Kidney (tissue), 14 donors: ENCODE results near the gene CFAP58. TPM values are rescaled to one million over a fixed set of nuclear protein-coding genes. Genes with fewer than 3 reads are reported as not detected.

Experiments used
- DNase-seq, 5 donors: peaks; one replicate each; pipeline ENCODE4 v3.0.0-alpha.2; 2013 to 2020
- FAIRE-seq: peaks from 2 replicates; lab custom pipeline; 2012; peaks lifted over from hg19 to GRCh38; lab: Jason Lieb, UNC
- H3K27ac ChIP-seq, 2 donors: one replicate each; pipeline ENCODE4 v1.7.0; 2013; ENCODE audit warnings: low read depth in 2 of 2, low read length in 2 of 2, inconsistent platforms in 1 of 2
- H3K27me3 ChIP-seq: one replicate; pipeline ENCODE4 v1.7.1; 2013; ENCODE audit warnings: low read length, inconsistent platforms; ENCODE audit not compliant: control insufficient read depth, insufficient read depth
- H3K36me3 ChIP-seq, 3 donors: one replicate each; pipeline versions ENCODE4 v1.7.0 to v1.7.1; 2013; ENCODE audit warnings: low read length in 3 of 3, control low read depth in 1 of 3, inconsistent platforms in 1 of 3; ENCODE audit not compliant: insufficient read depth in 3 of 3, control insufficient read depth in 2 of 3
- H3K4me1 ChIP-seq, 3 donors: one replicate each; pipeline versions ENCODE4 v1.7.0 to v1.7.1; 2013; ENCODE audit warnings: low read length in 3 of 3, inconsistent platforms in 1 of 3, low read depth in 1 of 3; ENCODE audit not compliant: control insufficient read depth in 2 of 3, insufficient read depth in 2 of 3
- H3K4me3 ChIP-seq, 3 donors: one replicate each; pipeline versions ENCODE4 v1.7.0 to v1.8.1; 2013; ENCODE audit warnings: low read length in 3 of 3, control low read depth in 1 of 3, inconsistent platforms in 1 of 3
- H3K9ac ChIP-seq, 3 donors: one replicate each; pipeline versions ENCODE4 v1.7.0 to v1.7.1; 2013; ENCODE audit warnings: low read length in 3 of 3, control low read depth in 1 of 3, inconsistent platforms in 1 of 3
- H3K9me3 ChIP-seq, 3 donors: one replicate each; pipeline versions ENCODE4 v1.7.0 to v1.7.1; 2013; ENCODE audit warnings: low read length in 3 of 3, control low read depth in 1 of 3, inconsistent platforms in 1 of 3; ENCODE audit not compliant: control insufficient read depth in 2 of 3, insufficient read depth in 1 of 3
- CTCF ChIP-seq: IDR thresholded peaks from 3 replicates; pipeline ENCODE4 v1.5.1; 2012; ENCODE audit warnings: mild to moderate bottlenecking, moderate library complexity, borderline replicate concordance; ENCODE audit not compliant: insufficient read depth; ENCODE audit errors: extremely low read depth
- intact Hi-C: fragments of 100-400 bp; cut with DNase I; formaldehyde crosslinking; loops from one replicate; pipeline ENCODE4 v1.11.1; 2022
- polyA plus RNA-seq: library from polyadenylated mRNA; stranded (reverse); fragments of 350-450 nt; fragmentation: Illumina TruSeq; extraction: RNeasy Lipid Tissue Mini Kit (QIAGEN cat#74804); gene quantifications from one replicate; pipeline ENCODE4 v1.2.3, GENCODE V29; 2014; ENCODE audit warnings: low read depth, low replicate concordance; ENCODE audit not compliant: insufficient read depth
- total RNA-seq: library from RNA; stranded (reverse); fragmentation: NEBNext Ultra II Directional; extraction: Animal tissue kit (Norgen Biotek cat#: 25700); gene quantifications from one replicate; pipeline ENCODE4 v1.2.1, GENCODE V29; 2021
- donor health status: control.
- donor health status: control.
- donor health status: control.
- donor health status: control.
- donor health status: control.
- donor health status: DM: yes; HTN: yes; CAD: no.
- donor health status: Normal renal cell carcinoma (clear cell type).

CFAP58 gene
- total and polyA plus RNA-seq, 2 donors from 2014 or later: 0.19 to 0.35 TPM

GRCh38 chr10:104351919-104352318, 1.7 kb upstream of the CFAP58 start:
- FAIRE-seq (no peak), DNase-seq (no peak)
- Histone ChIP-seq H3K9me3 (no peaks in the 10 kb centered on the region), H3K27ac (no peak overlapping the region), H3K4me3 (no peak overlapping the region), H3K27me3 (no peaks in the 10 kb centered on the region), H3K4me1 (peaks cover 0 to 11% (median 0%) of the 10 kb centered on the region in 3 donors), H3K36me3 (no peaks in the 10 kb centered on the region), H3K9ac (no peak overlapping the region)
- TF ChIP-seq CTCF: no peak
- intact Hi-C loops: loop anchor here (5.0 kb wide), 1 partner anchor 60 kb away; no protein-coding TSS in a partner anchor

DNA sequence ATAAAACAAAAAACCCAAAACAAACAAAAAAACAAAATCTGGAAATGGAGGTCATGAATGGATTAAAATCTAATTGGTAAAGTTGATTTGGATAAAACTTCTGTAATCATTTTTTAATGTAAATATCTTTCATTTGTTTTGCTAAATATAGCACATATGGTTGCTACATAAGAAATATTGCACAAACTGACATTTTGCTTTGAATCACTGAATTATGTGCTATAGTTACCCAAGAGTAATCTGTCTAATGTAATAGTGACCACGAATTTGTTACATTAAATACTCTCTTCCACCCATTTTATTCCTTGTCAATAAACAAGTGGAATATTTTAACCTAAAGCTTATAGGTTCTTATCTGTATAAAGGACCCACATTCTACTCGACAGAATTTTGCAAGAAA, 6.2 kb downstream of the CFAP58 start:
- TF ChIP-seq CTCF: no peak
- FAIRE-seq (no peak), DNase-seq (no peak)
- Histone ChIP-seq H3K9me3 (no peaks in the 10 kb centered on the region), H3K27me3 (no peaks in the 10 kb centered on the region), H3K27ac (no peak overlapping the region), H3K36me3 (no peaks in the 10 kb centered on the region), H3K4me1 (no peaks in the 10 kb centered on the region), H3K9ac (no peak overlapping the region), H3K4me3 (no peak overlapping the region)
- intact Hi-C loops: no loop called here

- no peaks in the 10 kb centered on the region for H3K36me3 ChIP-seq
- peaks cover 0 to 8% (median 0%) of the 10 kb centered on the region in 3 donors for H3K9me3 ChIP-seq
- TF ChIP-seq CTCF: no peak
- no peak overlapping the region for H3K27ac ChIP-seq
- no peak overlapping the region for H3K4me3 ChIP-seq
- FAIRE-seq: no peak
- no peak overlapping the region for H3K9ac ChIP-seq
- intact Hi-C loops: no loop called here
- H3K4me1 ChIP-seq: no peaks in the 10 kb centered on the region
- no peak for DNase-seq
- H3K27me3 ChIP-seq: no peaks in the 10 kb centered on the region
Observed at GRCh38 chr10:104367904-104368303, 14.3 kb downstream of the CFAP58 start.

- Histone ChIP-seq H3K4me1 (no peaks in the 10 kb centered on the region), H3K9me3 (peaks cover 0 to 8% (median 0%) of the 10 kb centered on the region in 3 donors), H3K9ac (no peak overlapping the region), H3K27me3 (no peaks in the 10 kb centered on the region), H3K27ac (no peak overlapping the region), H3K4me3 (no peak overlapping the region), H3K36me3 (no peaks in the 10 kb centered on the region)
- DNase-seq: no peak
- FAIRE-seq: no peak
- intact Hi-C loops: no loop called here
- TF ChIP-seq CTCF: no peak
Observed at GRCh38 chr10:104368381-104368780, 14.7 kb downstream of the CFAP58 start.
